GM10248 (cell line): ENCODE results near the gene STS.

Source experiments
- CTCF ChIA-PET: fragments of 300-600 bp; sonication (Branson Sonifier 250); formaldehyde crosslinking; extraction: SDS; loops from one replicate; lab custom pipeline; 2021; ENCODE audit warnings: antibody characterized with exemption; lab: Yijun Ruan, JAX
- POLR2A ChIA-PET: fragments of 350-650 bp; sonication (Branson Sonifier 250); formaldehyde crosslinking; extraction: SDS; loops from one replicate; lab custom pipeline; 2020; ENCODE audit warnings: antibody characterized with exemption; lab: Yijun Ruan, JAX
- DNase-seq: peaks from one replicate; pipeline ENCODE4 v3.0.0; 2012; ENCODE audit errors: extremely low spot score
- CTCF ChIP-seq: IDR thresholded peaks from 2 replicates; pipeline ENCODE4 v1.5.1; 2012; ENCODE audit warnings: mild to moderate bottlenecking, low read depth; ENCODE audit errors: extremely low read depth, missing control alignments, control extremely low read depth

The STS gene

GRCh38 chrX:7188672-7189071 is 41.2 kb downstream of the STS start:
- no peak for TF ChIP-seq CTCF
- no peak for DNase-seq
- ChIA-PET POLR2A (no interaction called here), CTCF (no interaction called here)

- CTCF ChIA-PET: no interaction called here
- TF ChIP-seq CTCF: no peak
- no peak for DNase-seq
- POLR2A ChIA-PET: no interaction called here
These were observed 42.6 kb downstream of the STS start for GRCh38 chrX:7190157-7190556.

- no peak for DNase-seq
- no peak for TF ChIP-seq CTCF
- ChIA-PET CTCF (interaction anchor here (0.8 to 1.3 kb wide), 6 partner anchors 8 to 82 kb away, joined by 3 to 5 read pairs (median 4); no protein-coding TSS in a partner anchor), POLR2A (no interaction called here)
These were observed 44.2 kb downstream of the STS start for GRCh38 chrX:7191681-7192110.

- ChIA-PET CTCF (interaction anchor here (0.8 to 1.3 kb wide), 2 partner anchors 12 to 83 kb away, joined by 3 to 4 read pairs; no protein-coding TSS in a partner anchor), POLR2A (no interaction called here)
- DNase-seq: no peak
- no peak for TF ChIP-seq CTCF
These were observed 45.4 kb downstream of the STS start for GRCh38 chrX:7192871-7193270.

GRCh38 chrX:7194606-7195005 is 47.1 kb downstream of the STS start:
- no peak for DNase-seq
- TF ChIP-seq CTCF: no peak
- ChIA-PET CTCF (no interaction called here), POLR2A (no interaction called here)
